Sigmoid colon (tissue), 7 donors: ENCODE data around the gene VIPR2. TPM values are rescaled to one million over a fixed set of nuclear protein-coding genes. Genes with fewer than 3 reads are reported as not detected.

Experiments used
- DNase-seq: peaks from one replicate; pipeline ENCODE4 v3.0.0-alpha.2; 2019
- H3K27ac ChIP-seq, 4 donors: fragments of 200-600 bp; sonication (generic); one replicate each; pipeline ENCODE4 v1.5.1; 2016 to 2019; ENCODE audit warnings: mild to moderate bottlenecking in 1 of 4
- H3K27me3 ChIP-seq, 3 donors: fragments of 200-600 bp; sonication (generic); one replicate each; pipeline ENCODE4 v1.5.1; 2019; ENCODE audit warnings: mild to moderate bottlenecking in 1 of 3
- H3K36me3 ChIP-seq, 4 donors: fragments of 200-600 bp; sonication (generic); one replicate each; pipeline ENCODE4 v1.5.1; 2016 to 2019
- H3K4me1 ChIP-seq, 4 donors: fragments of 200-600 bp; sonication (generic); one replicate each; pipeline ENCODE4 v1.5.1; 2017 to 2019
- H3K4me3 ChIP-seq, 4 donors: fragments of 200-600 bp; sonication (generic); one replicate each; pipeline ENCODE4 v1.5.1; 2017 to 2019; ENCODE audit warnings: mild to moderate bottlenecking in 2 of 4, moderate library complexity in 1 of 4
- H3K9me3 ChIP-seq, 4 donors: fragments of 200-600 bp in 3 of 4; sonication (generic) in 3 of 4; one replicate each; pipeline versions ENCODE4 v1.5.1 to v1.6.1; 2013 to 2019
- EP300 ChIP-seq, 4 donors: sonication (generic); formaldehyde crosslinking; IDR thresholded peaks; one replicate each; pipeline ENCODE4 v1.6.1; 2017; ENCODE audit warnings: antibody characterized with exemption in 4 of 4
- POLR2A ChIP-seq, 2 donors: fragments of 450-650 bp; IDR thresholded peaks; one replicate each; pipeline ENCODE4 v1.6.1; 2016; ENCODE audit warnings: antibody characterized with exemption in 2 of 2, mild to moderate bottlenecking in 2 of 2, moderate library complexity in 2 of 2
- POLR2AphosphoS5 ChIP-seq, 4 donors: sonication (generic); formaldehyde crosslinking; IDR thresholded peaks; one replicate each; pipeline ENCODE4 v1.6.1; 2017; ENCODE audit warnings: antibody characterized with exemption in 4 of 4
- WGBS, 2 donors: extraction: QIAGEN DNeasy Blood & Tissue Kit; methylation state at CpG; one replicate each; pipeline ENCODE4 v1.1.7; 2013; 5-methylcytosine and 5-hydroxymethylcytosine counted together
- intact Hi-C: fragments of 100-400 bp; cut with DNase I; formaldehyde crosslinking; loops from one replicate; pipeline ENCODE4 v1.15.1; 2023
- polyA plus RNA-seq, 3 donors: library from polyadenylated mRNA; stranded (reverse); fragments of 200-250 nt; gene quantifications; one replicate each; pipeline ENCODE4 v1.2.3, GENCODE V29; 2013
- total RNA-seq, 4 donors: library from RNA; depleted of rRNA; stranded (reverse); fragments of >200 nt; gene quantifications; one replicate each; pipeline ENCODE4 v1.1.0, GENCODE V29; 2016
- TF ChIP-seq, protein P1 (sequence below), 4 experiments: fragments of 450-650 bp in 3 of 4; fragments of 200-600 bp in 1 of 4; IDR thresholded peaks; one replicate each; pipeline ENCODE4 v1.5.1; 2016 to 2019; ENCODE audit warnings: antibody characterized with exemption in 4 of 4, mild to moderate bottlenecking in 3 of 4, moderate library complexity in 2 of 4
- donor health status: healthy with polysubstance abuse.
- donor health status: Bipolar disorder and iron deficiency.
- donor health status: healthy.

The VIPR2 gene
- total and polyA plus RNA-seq, 7 donors, result 0.23 to 21.4 (median 11.7) TPM

- 46 to 61% methylated on average over 19 of the region's 19 CpGs for WGBS, 2 donors
- H3K36me3 ChIP-seq, result no peaks in the 10 kb centered on the region
- peak; percentile 61 for DNase-seq
- H3K4me1 ChIP-seq, result peaks cover 0 to 23% (median 7%) of the 10 kb centered on the region in 4 donors
- TF ChIP-seq EP300 (IDR thresholded peaks at IDR 0.05) (no peak), POLR2A (IDR thresholded peaks at IDR 0.05) (no peak), POLR2AphosphoS5 (IDR thresholded peaks at IDR 0.05) (no peak)
- TF ChIP-seq, protein P1, sequence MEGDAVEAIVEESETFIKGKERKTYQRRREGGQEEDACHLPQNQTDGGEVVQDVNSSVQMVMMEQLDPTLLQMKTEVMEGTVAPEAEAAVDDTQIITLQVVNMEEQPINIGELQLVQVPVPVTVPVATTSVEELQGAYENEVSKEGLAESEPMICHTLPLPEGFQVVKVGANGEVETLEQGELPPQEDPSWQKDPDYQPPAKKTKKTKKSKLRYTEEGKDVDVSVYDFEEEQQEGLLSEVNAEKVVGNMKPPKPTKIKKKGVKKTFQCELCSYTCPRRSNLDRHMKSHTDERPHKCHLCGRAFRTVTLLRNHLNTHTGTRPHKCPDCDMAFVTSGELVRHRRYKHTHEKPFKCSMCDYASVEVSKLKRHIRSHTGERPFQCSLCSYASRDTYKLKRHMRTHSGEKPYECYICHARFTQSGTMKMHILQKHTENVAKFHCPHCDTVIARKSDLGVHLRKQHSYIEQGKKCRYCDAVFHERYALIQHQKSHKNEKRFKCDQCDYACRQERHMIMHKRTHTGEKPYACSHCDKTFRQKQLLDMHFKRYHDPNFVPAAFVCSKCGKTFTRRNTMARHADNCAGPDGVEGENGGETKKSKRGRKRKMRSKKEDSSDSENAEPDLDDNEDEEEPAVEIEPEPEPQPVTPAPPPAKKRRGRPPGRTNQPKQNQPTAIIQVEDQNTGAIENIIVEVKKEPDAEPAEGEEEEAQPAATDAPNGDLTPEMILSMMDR (IDR thresholded peaks at IDR 0.05), result no peak
- no peaks in the 10 kb centered on the region for H3K9me3 ChIP-seq
- no peak overlapping the region for H3K4me3 ChIP-seq
- no peak overlapping the region for H3K27ac ChIP-seq
- intact Hi-C loops, result no loop called here
- H3K27me3 ChIP-seq, result peaks cover 0 to 8% (median 0%) of the 10 kb centered on the region in 3 donors
Measured at GRCh38 chr7:159115601-159116501, 28.8 kb downstream of the VIPR2 start.

DNA sequence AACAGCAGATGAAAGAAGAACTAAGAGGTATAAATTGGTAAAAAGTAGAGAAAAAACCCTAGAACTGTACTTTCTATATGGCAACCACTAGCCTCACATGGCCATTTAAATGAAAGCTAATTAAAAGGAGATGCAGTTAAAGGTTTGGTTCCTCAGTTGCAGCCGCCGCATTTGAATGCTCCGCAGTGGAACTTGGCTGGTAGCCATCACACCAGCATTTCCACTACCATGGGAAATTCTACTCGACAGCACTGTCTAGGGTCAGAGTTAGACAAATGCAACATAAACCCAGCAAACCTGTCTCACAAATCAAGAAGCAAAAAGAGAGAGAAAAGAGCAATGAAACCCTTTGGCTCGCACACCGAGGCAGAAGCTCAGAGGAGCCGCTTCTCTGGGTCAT is 29.7 kb downstream of the VIPR2 start:
- peak; percentile 70 for DNase-seq
- Histone ChIP-seq H3K4me3 (no peak overlapping the region), H3K36me3 (no peaks in the 10 kb centered on the region), H3K27ac (peak overlapping the region in 1 of 4 donors; percentile 13), H3K27me3 (peaks cover 0 to 8% (median 0%) of the 10 kb centered on the region in 3 donors), H3K4me1 (peaks cover 0 to 23% (median 7%) of the 10 kb centered on the region in 4 donors), H3K9me3 (no peaks in the 10 kb centered on the region)
- 70 to 75% methylated on average over 7 of the region's 7 CpGs for WGBS, 2 donors
- intact Hi-C loops, result no loop called here
- TF ChIP-seq, protein P1 (IDR thresholded peaks at IDR 0.05), result no peak
- no peak for TF ChIP-seq POLR2AphosphoS5 (IDR thresholded peaks at IDR 0.05)
- no peak for TF ChIP-seq EP300 (IDR thresholded peaks at IDR 0.05)
- TF ChIP-seq POLR2A (IDR thresholded peaks at IDR 0.05), result no peak

DNA sequence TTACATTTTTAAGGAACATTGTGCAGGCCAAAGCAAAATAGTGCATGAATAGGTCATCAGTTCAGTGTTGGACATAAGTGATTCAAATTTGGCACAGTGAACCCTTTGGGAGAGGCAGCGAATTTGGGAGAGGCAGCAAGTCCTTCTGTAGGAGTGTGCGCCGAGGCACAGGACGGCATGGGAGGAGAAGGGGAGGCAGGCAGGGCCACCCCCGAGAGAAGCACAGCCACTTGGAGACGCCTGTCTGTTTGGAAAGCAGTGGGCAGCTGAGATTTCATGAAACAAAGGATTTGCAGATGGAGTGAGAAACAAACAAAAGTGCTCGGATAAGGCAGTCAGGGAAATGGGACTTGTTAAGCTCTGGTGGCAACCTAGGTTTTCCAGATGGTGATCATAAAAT is 30.6 kb downstream of the VIPR2 start:
- no peak for DNase-seq
- peak overlapping the region in 1 of 4 donors; percentile 13 for H3K27ac ChIP-seq

DNA sequence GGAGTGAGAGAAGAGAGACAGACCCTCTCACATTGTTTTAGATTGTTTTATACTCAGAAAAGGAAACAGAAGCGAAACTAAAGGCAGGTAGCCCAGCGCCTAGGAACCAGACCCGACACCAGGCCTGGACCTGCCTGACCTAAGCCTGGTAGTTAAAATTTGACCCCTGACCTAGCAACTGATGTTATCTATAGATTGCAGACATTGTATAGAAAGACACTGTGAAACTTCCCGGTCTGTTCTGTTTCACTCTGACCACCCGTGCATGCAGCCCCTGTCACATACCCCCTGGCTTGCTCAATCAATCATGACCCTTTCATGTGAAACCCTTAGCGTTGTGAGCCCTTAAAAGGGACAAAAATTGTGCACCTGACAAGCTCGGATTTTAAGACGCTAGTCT is 31.6 kb downstream of the VIPR2 start:
- DNase-seq, result no peak
- H3K36me3 ChIP-seq, result no peaks in the 10 kb centered on the region
- H3K27ac ChIP-seq, result no peak overlapping the region
- H3K4me1 ChIP-seq, result peaks cover 0 to 28% (median 7%) of the 10 kb centered on the region in 4 donors
- H3K9me3 ChIP-seq, result no peaks in the 10 kb centered on the region
- H3K4me3 ChIP-seq, result no peak overlapping the region
- H3K27me3 ChIP-seq, result peaks cover 0 to 8% (median 0%) of the 10 kb centered on the region in 3 donors
- TF ChIP-seq POLR2AphosphoS5 (IDR thresholded peaks at IDR 0.05), result no peak
- TF ChIP-seq POLR2A (IDR thresholded peaks at IDR 0.05), result no peak
- no peak for TF ChIP-seq EP300 (IDR thresholded peaks at IDR 0.05)
- TF ChIP-seq, protein P1 (IDR thresholded peaks at IDR 0.05), result no peak
- WGBS, 2 donors, result 45 to 54% methylated on average over 8 of the region's 8 CpGs
- intact Hi-C loops, result no loop called here

More for the DNA sequence above, 30.6 kb downstream of the VIPR2 start:
- intact Hi-C loops, result no loop called here
- Histone ChIP-seq H3K9me3 (no peaks in the 10 kb centered on the region), H3K4me1 (peaks cover 0 to 23% (median 7%) of the 10 kb centered on the region in 4 donors), H3K4me3 (no peak overlapping the region), H3K27me3 (peaks cover 0 to 8% (median 0%) of the 10 kb centered on the region in 3 donors), H3K36me3 (no peaks in the 10 kb centered on the region)
- WGBS, 2 donors, result 67 to 68% methylated on average over 7 of the region's 7 CpGs
- TF ChIP-seq POLR2AphosphoS5 (IDR thresholded peaks at IDR 0.05) (no peak), EP300 (IDR thresholded peaks at IDR 0.05) (no peak), POLR2A (IDR thresholded peaks at IDR 0.05) (no peak)
- TF ChIP-seq, protein P1 (IDR thresholded peaks at IDR 0.05), result no peak
